SKM-1 (cell line): Measurements from ENCODE around the gene WDR89.
"Not testable (repeated sequence)": the region's sequence is repeated elsewhere in the genome, so short reads cannot be mapped to it uniquely, and the experiment has no call there.

Source experiments
- DNase-seq: peaks from one replicate; lab custom pipeline; 2025; ENCODE audit not compliant: unreplicated experiment; lab: John Stamatoyannopoulos, UW

The WDR89 gene

GRCh38 chr14:63654346-63654745 lies 12.7 kb upstream of the WDR89 start:
- DNase-seq = no peak

GRCh38 chr14:63652406-63652805 lies 10.7 kb upstream of the WDR89 start:
- no peak for DNase-seq

- DNase-seq = no peak
These were observed 8.7 kb upstream of the WDR89 start for GRCh38 chr14:63650256-63650952.

- DNase-seq = no peak
These were observed 6.2 kb upstream of the WDR89 start for GRCh38 chr14:63647696-63648410.

GRCh38 chr14:63644741-63645140 lies 3.1 kb upstream of the WDR89 start:
- no peak for DNase-seq

- no peak for DNase-seq
These were observed 1.1 kb upstream of the WDR89 start for GRCh38 chr14:63642656-63643382.

GRCh38 chr14:63642229-63642611 lies 549 bp upstream of the WDR89 start:
- peak; percentile 75 for DNase-seq

- no peak for DNase-seq
These were observed 3.2 kb downstream of the WDR89 start for GRCh38 chr14:63638493-63638892.

- not testable (repeated sequence) for DNase-seq
These were observed 5.5 kb downstream of the WDR89 start for GRCh38 chr14:63636094-63636635.

- DNase-seq = no peak
These were observed 7.9 kb downstream of the WDR89 start for GRCh38 chr14:63633801-63634200.

- no peak for DNase-seq
These were observed 8.6 kb downstream of the WDR89 start for GRCh38 chr14:63632932-63633514.

GRCh38 chr14:63624701-63625100 lies 17.0 kb downstream of the WDR89 start:
- DNase-seq = no peak

- no peak for DNase-seq
These were observed 17.5 kb downstream of the WDR89 start for GRCh38 chr14:63624203-63624602.

GRCh38 chr14:63621975-63622374 lies 19.7 kb downstream of the WDR89 start:
- DNase-seq = not testable (repeated sequence)

- DNase-seq = no peak
These were observed 25.7 kb downstream of the WDR89 start for GRCh38 chr14:63616015-63616414.

GRCh38 chr14:63614679-63615363 lies 26.9 kb downstream of the WDR89 start:
- no peak for DNase-seq

- DNase-seq = no peak
These were observed 30.6 kb downstream of the WDR89 start for GRCh38 chr14:63611078-63611477.

- no peak for DNase-seq
These were observed 36.6 kb downstream of the WDR89 start for GRCh38 chr14:63605041-63605532.

GRCh38 chr14:63604626-63605025 lies 37.0 kb downstream of the WDR89 start:
- no peak for DNase-seq

GRCh38 chr14:63603749-63604277 lies 37.9 kb downstream of the WDR89 start:
- DNase-seq = no peak
